ENCODE data around the gene TGFBR3.

The TGFBR3 gene

GRCh38 chr1:91631718-91632330 lies 254.1 kb downstream of the TGFBR3 start:
- DNase-seq (ENCODE audit: low read depth) = no peak

- no peak for DNase-seq (ENCODE audit: low read depth)
Measured at GRCh38 chr1:91630803-91631202, 255.1 kb downstream of the TGFBR3 start.
